Left lung (tissue), 10 donors: ENCODE results near the gene BICDL2. TPM values are rescaled to one million over a fixed set of nuclear protein-coding genes. Genes with fewer than 3 reads are reported as not detected.
A peak's percentile ranks its signal among the peaks of the same experiment; 100 is the strongest.

ENCODE experiments used
- ATAC-seq: fragments of 200-7000 bp; cut with Tn5 transposase; one replicate; pipeline ENCODE4 v1.9.1; 2020; ENCODE audit warnings: moderate library complexity
- DNase-seq, 4 donors: peaks; one replicate each; pipeline ENCODE4 v3.0.0-alpha.2; 2013 to 2020
- H3K27ac ChIP-seq, 2 donors: fragments of 200-600 bp; sonication (generic) in 1 of 2; one replicate each; pipeline versions ENCODE4 v1.5.0 to v1.8.0; 2020 to 2021
- H3K27me3 ChIP-seq, 2 donors: fragments of 200-600 bp; sonication (generic) in 1 of 2; one replicate each; pipeline versions ENCODE4 v1.5.0 to v1.8.0; 2020 to 2021
- H3K36me3 ChIP-seq, 2 donors: fragments of 200-600 bp; sonication (generic) in 1 of 2; one replicate each; pipeline versions ENCODE4 v1.5.0 to v1.8.0; 2020 to 2021
- H3K4me1 ChIP-seq, 2 donors: fragments of 200-600 bp; one replicate each; pipeline ENCODE4 v1.8.0; 2021
- H3K4me3 ChIP-seq, 2 donors: fragments of 200-600 bp; sonication (generic) in 1 of 2; one replicate each; pipeline versions ENCODE4 v1.5.0 to v1.8.0; 2020 to 2021; ENCODE audit warnings: mild to moderate bottlenecking in 1 of 2
- H3K9me3 ChIP-seq, 2 donors: fragments of 200-600 bp; sonication (generic) in 1 of 2; one replicate each; pipeline versions ENCODE4 v1.5.0 to v1.8.0; 2020 to 2021
- intact Hi-C, 2 donors: fragments of 100-400 bp; cut with DNase I; formaldehyde crosslinking; loops; one replicate each; pipeline versions ENCODE4 v1.11.2 to v1.14.2; 2022
- polyA plus RNA-seq, 6 donors: library from polyadenylated mRNA; unstranded; fragments of 120-200 nt; gene quantifications; one replicate each; pipeline ENCODE4 v1.2.1, GENCODE V29; 2013; ENCODE audit not compliant: insufficient read length in 6 of 6
- total RNA-seq, 2 donors: library from RNA; stranded (reverse); fragmentation: NEBNext Ultra II Directional; extraction: Animal tissue kit (Norgen Biotek cat#: 25700); gene quantifications; one replicate each; pipeline ENCODE4 v1.2.1, GENCODE V29; 2021
- TF ChIP-seq, protein P1 (sequence below), 2 donors: fragments of 200-600 bp; sonication (generic) in 1 of 2; IDR thresholded peaks; one replicate each; pipeline versions ENCODE4 v1.5.0 to v1.8.0; 2021; ENCODE audit warnings: antibody characterized with exemption in 2 of 2
- donor health status: DM: no; HTN: yes; CAD: no.
- donor health status: DM: no; HTN: no; CAD: no.

Gene BICDL2
- total and polyA plus RNA-seq, 8 donors, result 2.5 to 18.1 (median 3.9) TPM

DNA sequence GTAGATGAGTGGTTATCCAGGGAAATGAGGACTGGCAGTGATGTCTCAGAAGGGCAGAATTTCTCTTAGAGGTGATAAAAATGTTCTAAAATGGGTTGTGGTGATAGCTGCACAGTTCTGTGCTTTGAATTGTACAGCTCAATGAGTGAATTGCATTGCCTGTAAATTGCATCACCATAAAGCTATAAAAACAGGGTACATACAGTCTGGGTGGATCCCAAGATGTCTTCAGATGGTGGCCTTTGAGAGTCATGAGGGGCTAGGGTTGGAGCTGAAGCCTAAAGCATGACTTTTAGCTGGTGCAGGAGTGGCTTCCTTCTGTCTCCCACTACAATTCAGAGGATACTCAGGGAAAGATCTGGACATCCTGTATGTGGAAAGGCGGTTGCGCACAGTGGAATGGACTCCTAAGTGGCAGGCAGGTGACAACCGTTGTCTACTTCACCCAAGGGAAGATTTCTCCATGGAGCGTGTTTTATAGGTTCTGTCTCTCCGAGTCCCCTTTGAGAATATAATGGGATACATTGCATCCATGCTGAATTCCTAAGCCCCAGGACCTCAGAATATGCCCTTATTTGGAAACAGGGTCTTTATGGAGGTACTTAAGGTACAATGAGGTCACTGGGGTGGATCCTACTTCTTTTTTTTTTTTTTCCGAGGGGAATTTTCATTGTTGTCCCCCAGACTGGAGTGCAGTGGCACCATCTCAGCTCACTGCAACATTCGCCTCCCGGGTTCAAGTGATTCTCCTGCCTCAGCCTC, 27.1 kb upstream of the BICDL2 start:
- Histone ChIP-seq H3K36me3 (peaks cover 0 to 7% of the 10 kb centered on the region in 2 donors), H3K27ac (no peak overlapping the region), H3K27me3 (no peaks in the 10 kb centered on the region), H3K4me1 (peaks cover 15 to 70% of the 10 kb centered on the region in 2 donors), H3K4me3 (no peak overlapping the region), H3K9me3 (no peaks in the 10 kb centered on the region)
- ATAC-seq, result no peak
- TF ChIP-seq, protein P1, sequence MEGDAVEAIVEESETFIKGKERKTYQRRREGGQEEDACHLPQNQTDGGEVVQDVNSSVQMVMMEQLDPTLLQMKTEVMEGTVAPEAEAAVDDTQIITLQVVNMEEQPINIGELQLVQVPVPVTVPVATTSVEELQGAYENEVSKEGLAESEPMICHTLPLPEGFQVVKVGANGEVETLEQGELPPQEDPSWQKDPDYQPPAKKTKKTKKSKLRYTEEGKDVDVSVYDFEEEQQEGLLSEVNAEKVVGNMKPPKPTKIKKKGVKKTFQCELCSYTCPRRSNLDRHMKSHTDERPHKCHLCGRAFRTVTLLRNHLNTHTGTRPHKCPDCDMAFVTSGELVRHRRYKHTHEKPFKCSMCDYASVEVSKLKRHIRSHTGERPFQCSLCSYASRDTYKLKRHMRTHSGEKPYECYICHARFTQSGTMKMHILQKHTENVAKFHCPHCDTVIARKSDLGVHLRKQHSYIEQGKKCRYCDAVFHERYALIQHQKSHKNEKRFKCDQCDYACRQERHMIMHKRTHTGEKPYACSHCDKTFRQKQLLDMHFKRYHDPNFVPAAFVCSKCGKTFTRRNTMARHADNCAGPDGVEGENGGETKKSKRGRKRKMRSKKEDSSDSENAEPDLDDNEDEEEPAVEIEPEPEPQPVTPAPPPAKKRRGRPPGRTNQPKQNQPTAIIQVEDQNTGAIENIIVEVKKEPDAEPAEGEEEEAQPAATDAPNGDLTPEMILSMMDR (IDR thresholded peaks at IDR 0.05), result no peak
- intact Hi-C loops, result no loop called here
- DNase-seq, result no peak

DNA sequence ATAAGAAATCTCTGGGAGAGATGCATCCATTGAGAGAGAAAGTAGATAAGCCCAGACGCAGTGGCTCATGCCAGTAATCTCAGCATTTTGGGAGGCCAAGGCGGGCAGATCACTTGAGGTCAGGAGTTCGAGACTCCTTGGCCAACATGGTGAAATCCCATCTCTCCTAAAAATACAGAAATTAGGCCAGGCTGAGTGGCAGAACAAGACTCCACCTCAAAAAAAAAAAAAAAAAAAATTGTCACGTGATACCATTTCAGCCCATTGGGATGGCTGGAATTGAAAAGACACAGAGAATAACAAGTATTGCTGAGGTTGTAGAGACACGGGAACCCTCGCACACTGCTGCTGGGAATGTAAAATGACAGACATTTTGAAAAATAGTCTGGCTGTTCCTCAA, 25.8 kb upstream of the BICDL2 start:
- DNase-seq (no peak), ATAC-seq (no peak)
- H3K27me3 ChIP-seq, result no peaks in the 10 kb centered on the region
- peaks cover 0 to 2% of the 10 kb centered on the region in 2 donors for H3K36me3 ChIP-seq
- TF ChIP-seq, protein P1 (IDR thresholded peaks at IDR 0.05), result no peak
- peaks cover 21 to 71% of the 10 kb centered on the region in 2 donors for H3K4me1 ChIP-seq
- H3K9me3 ChIP-seq, result no peaks in the 10 kb centered on the region
- intact Hi-C loops, result no loop called here
- no peak overlapping the region for H3K4me3 ChIP-seq
- H3K27ac ChIP-seq, result peak overlapping the region in 1 of 2 donors; percentile 23

DNA sequence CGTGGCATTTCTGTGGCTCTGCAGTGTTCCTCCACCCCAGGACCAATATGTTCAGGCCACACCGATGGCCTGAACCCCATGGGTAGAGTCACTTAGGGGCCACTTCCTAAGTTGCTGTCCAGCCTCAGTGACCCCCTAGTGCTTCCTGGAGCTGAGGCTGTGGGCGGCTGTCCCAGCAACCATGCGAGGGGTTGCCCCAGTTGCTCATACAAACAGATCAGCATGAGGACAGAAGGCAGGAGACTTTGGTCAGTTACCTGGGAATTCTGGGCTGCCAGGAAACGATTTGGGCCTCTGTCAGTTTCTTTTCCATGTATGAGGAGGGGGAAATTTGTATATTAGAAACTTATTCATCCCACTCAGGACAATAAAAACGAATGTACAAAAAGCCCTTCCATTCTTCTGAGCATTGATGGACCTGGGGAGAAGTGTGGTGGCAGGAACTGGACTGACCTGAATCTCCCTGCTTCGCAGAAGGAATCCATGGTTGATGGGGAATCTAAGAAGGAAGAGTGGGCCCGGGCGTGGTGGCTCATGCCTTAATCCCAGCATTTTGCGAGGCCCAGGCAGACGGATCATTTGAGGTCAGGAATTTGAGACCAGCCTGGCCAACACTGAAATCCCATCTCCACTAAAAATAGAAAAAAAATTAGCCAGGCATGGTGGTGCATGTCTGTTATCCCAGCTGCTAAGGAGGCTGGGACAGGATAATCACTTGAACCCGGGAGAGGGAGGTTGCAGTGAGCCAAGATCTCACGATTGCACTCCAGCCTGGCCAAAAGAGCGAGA, 23.8 kb upstream of the BICDL2 start:
- DNase-seq, result no peak
- TF ChIP-seq, protein P1 (IDR thresholded peaks at IDR 0.05), result no peak
- peaks cover 0 to 6% of the 10 kb centered on the region in 2 donors for H3K36me3 ChIP-seq
- intact Hi-C loops, result no loop called here
- no peaks in the 10 kb centered on the region for H3K9me3 ChIP-seq
- ATAC-seq, result no peak
- H3K4me1 ChIP-seq, result peaks cover 21 to 75% of the 10 kb centered on the region in 2 donors
- H3K4me3 ChIP-seq, result no peak overlapping the region
- peak overlapping the region in 1 of 2 donors; percentile 86 for H3K27ac ChIP-seq
- H3K27me3 ChIP-seq, result no peaks in the 10 kb centered on the region

DNA sequence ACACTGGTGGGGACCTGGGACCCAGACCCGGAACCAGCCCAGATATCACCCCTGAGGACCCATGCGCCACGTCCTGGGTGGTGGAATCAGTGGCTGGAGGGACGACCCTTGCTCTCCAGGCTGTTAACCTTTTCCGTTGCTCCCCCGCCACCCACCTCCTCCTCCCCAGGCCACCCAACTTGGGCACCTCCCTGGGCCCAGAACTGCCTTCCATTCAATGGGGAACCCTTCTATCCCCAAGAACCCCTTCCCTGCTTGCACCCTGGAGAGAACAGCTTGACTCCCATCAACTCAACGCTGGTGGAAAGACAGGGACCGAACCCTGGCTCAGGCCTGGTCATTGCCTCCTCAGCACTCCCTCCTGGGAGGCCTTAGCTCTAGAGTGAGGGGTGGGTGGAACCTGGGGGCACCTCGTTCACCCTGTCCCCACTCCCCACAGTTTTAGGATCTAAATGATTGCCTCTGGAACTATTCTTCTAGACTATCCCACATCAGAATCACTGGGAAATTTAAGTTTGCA, 23.0 kb upstream of the BICDL2 start:
- Histone ChIP-seq H3K36me3 (peaks cover 0 to 6% of the 10 kb centered on the region in 2 donors), H3K9me3 (no peaks in the 10 kb centered on the region), H3K4me3 (peak overlapping the region; percentile 74 to 76), H3K27me3 (no peaks in the 10 kb centered on the region), H3K27ac (peak overlapping the region; percentile 86 to 87), H3K4me1 (peaks cover 13 to 75% of the 10 kb centered on the region in 2 donors)
- intact Hi-C loops, result no loop called here
- no peak for DNase-seq
- no peak for ATAC-seq
- TF ChIP-seq, protein P1 (IDR thresholded peaks at IDR 0.05), result no peak
